Endodermal cell (in vitro differentiated cells): Measurements from ENCODE around the gene GDF7. TPM values are rescaled to one million over a fixed set of nuclear protein-coding genes. Genes with fewer than 3 reads are reported as not detected.
A peak's percentile ranks its signal among the peaks of the same experiment; 100 is the strongest.

ENCODE experiments used
- DNase-seq: peaks from one replicate; pipeline ENCODE4 v3.0.0-alpha.2; 2017
- H3K27ac ChIP-seq: 2 replicates; pipeline ENCODE4 v1.5.1; 2013; ENCODE audit warnings: mild to moderate bottlenecking, low read depth, low read length, moderate library complexity
- H3K27me3 ChIP-seq: 2 replicates; pipeline ENCODE4 v1.6.1; 2013; ENCODE audit warnings: mild to moderate bottlenecking, low read length, moderate library complexity; ENCODE audit not compliant: insufficient read depth, control insufficient read depth, poor library complexity, severe bottlenecking
- H3K36me3 ChIP-seq: 2 replicates; pipeline ENCODE4 v1.7.0; 2013; ENCODE audit warnings: mild to moderate bottlenecking, low read length, moderate library complexity; ENCODE audit not compliant: control insufficient read depth, insufficient read depth
- H3K4me1 ChIP-seq: one replicate; pipeline ENCODE4 v1.7.0; 2013; ENCODE audit warnings: low read length; ENCODE audit not compliant: control insufficient read depth, insufficient read depth
- H3K4me3 ChIP-seq: 2 replicates; pipeline ENCODE4 v1.5.1; 2013; ENCODE audit warnings: mild to moderate bottlenecking, low read length, moderate library complexity
- H3K9ac ChIP-seq: 2 replicates; pipeline ENCODE4 v1.6.1; 2013; ENCODE audit warnings: mild to moderate bottlenecking, low read length, moderate library complexity; ENCODE audit not compliant: poor library complexity, severe bottlenecking; ENCODE audit errors: extremely low read depth
- H3K9me3 ChIP-seq: 2 replicates; pipeline ENCODE4 v1.6.1; 2013; ENCODE audit warnings: mild to moderate bottlenecking, low read length, moderate library complexity; ENCODE audit not compliant: control insufficient read depth
- H3K27ac Mint-ChIP-seq: 2 replicates; pipeline ENCODE4 v1.8.0; 2020; ENCODE audit warnings: mixed read lengths
- H3K27me3 Mint-ChIP-seq: 2 replicates; pipeline ENCODE4 v1.8.0; 2021; ENCODE audit warnings: mild to moderate bottlenecking, mixed read lengths; ENCODE audit not compliant: insufficient read depth
- H3K36me3 Mint-ChIP-seq: 2 replicates; pipeline ENCODE4 v1.8.0; 2020; ENCODE audit warnings: low read depth, mixed read lengths
- H3K4me1 Mint-ChIP-seq: 2 replicates; pipeline ENCODE4 v1.8.0; 2020; ENCODE audit warnings: mixed read lengths
- H3K4me3 Mint-ChIP-seq: 2 replicates; pipeline ENCODE4 v1.8.0; 2020; ENCODE audit warnings: mild to moderate bottlenecking, moderate library complexity, mixed read lengths
- H3K9me3 Mint-ChIP-seq: 2 replicates; pipeline ENCODE4 v1.8.0; 2020; ENCODE audit warnings: mild to moderate bottlenecking, mixed read lengths
- WGBS, 2 experiments: methylation state at CpG; one replicate each; pipeline versions ENCODE4 v1.1.5 to v1.1.7; 2013; ENCODE audit warnings: missing lambda C conversion rate in 2 of 2, mixed read lengths in 1 of 2; ENCODE audit not compliant: insufficient coverage in 1 of 2, insufficient read length in 1 of 2; 5-methylcytosine and 5-hydroxymethylcytosine counted together
- total RNA-seq, 2 donors: library from RNA; stranded (reverse); fragmentation: NEBNext Ultra II Directional in 1 of 2; extraction: Animal tissue kit (Norgen Biotek cat#: 25700) in 1 of 2; gene quantifications; 2 replicates in 1 of 2; 3 replicates in 1 of 2; pipeline ENCODE4 v1.2.1, GENCODE V29; 2021
- TF ChIP-seq, protein P1 (sequence below): fragments of 200-600 bp; sonication (generic); conservative IDR thresholded peaks from 2 replicates; pipeline ENCODE4 v1.5.0; 2021; ENCODE audit warnings: antibody characterized with exemption, mild to moderate bottlenecking

Gene GDF7
- total RNA-seq, 2 donors from 2014 or later = 0.07 to 0.09 TPM

DNA sequence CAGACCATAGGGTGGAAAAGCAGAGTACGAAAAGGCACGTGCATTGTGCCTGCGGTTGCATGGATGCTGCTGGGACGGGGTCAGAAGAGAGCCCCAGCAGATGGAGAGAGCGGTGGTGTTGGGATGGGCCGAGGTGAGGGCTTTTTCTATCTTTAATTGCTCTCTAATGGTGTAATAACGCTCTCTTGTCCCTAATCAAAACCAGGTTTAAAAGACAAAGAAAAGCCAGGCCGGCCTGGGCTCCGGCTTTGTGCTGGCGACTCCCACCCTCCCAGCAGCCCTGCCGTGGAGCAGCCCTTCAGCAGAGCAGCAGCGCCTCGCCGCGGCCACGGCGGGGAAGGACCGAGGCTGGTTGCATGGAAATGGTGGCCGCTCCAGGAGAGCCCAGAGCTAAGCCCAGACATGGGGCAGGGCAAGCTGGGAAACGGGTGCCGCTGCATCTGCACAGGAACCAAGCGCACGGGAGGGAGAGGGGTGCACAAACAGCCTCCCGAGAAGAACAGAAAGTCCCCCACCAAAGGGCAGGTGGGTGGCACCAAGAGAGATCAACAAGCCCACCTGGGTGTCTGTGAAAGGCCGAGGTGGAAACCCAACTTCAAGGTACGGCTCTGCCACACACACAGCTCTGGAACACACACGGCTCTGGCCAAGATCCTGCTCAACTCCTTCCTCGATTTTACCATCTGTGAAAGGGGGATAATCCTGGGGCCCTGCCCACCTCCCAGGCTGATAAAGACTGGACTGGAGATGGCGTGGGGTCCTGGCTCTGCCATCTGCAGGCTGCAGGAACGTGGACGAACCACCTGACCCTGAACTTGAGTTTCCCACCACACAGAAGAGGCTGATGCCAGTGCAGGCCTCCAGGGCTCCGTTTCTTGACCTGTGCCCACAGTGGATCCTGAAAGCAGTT, 31.0 kb upstream of the GDF7 start:
- H3K4me3 Mint-ChIP-seq = no peak overlapping the region
- no peak overlapping the region for H3K4me3 ChIP-seq
- H3K9me3 Mint-ChIP-seq = no peaks in the 10 kb centered on the region
- no peaks in the 10 kb centered on the region for H3K27me3 ChIP-seq
- 39 to 59% methylated on average over 17 to 32 of the region's 32 CpGs for WGBS, 2 experiments
- H3K4me1 Mint-ChIP-seq = peaks cover 18% of the 10 kb centered on the region
- peak overlapping the region; percentile 47 for H3K9ac ChIP-seq
- H3K9me3 ChIP-seq = no peaks in the 10 kb centered on the region
- peaks cover 9% of the 10 kb centered on the region for H3K36me3 Mint-ChIP-seq
- H3K27ac Mint-ChIP-seq = peak overlapping the region; percentile 72
- H3K27me3 Mint-ChIP-seq = no peaks in the 10 kb centered on the region
- DNase-seq = peak; percentile 98
- TF ChIP-seq, protein P1, sequence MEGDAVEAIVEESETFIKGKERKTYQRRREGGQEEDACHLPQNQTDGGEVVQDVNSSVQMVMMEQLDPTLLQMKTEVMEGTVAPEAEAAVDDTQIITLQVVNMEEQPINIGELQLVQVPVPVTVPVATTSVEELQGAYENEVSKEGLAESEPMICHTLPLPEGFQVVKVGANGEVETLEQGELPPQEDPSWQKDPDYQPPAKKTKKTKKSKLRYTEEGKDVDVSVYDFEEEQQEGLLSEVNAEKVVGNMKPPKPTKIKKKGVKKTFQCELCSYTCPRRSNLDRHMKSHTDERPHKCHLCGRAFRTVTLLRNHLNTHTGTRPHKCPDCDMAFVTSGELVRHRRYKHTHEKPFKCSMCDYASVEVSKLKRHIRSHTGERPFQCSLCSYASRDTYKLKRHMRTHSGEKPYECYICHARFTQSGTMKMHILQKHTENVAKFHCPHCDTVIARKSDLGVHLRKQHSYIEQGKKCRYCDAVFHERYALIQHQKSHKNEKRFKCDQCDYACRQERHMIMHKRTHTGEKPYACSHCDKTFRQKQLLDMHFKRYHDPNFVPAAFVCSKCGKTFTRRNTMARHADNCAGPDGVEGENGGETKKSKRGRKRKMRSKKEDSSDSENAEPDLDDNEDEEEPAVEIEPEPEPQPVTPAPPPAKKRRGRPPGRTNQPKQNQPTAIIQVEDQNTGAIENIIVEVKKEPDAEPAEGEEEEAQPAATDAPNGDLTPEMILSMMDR = peak; percentile 98
- H3K27ac ChIP-seq = peak overlapping the region; percentile 74
- no peaks in the 10 kb centered on the region for H3K4me1 ChIP-seq
- peaks cover 9% of the 10 kb centered on the region for H3K36me3 ChIP-seq

DNA sequence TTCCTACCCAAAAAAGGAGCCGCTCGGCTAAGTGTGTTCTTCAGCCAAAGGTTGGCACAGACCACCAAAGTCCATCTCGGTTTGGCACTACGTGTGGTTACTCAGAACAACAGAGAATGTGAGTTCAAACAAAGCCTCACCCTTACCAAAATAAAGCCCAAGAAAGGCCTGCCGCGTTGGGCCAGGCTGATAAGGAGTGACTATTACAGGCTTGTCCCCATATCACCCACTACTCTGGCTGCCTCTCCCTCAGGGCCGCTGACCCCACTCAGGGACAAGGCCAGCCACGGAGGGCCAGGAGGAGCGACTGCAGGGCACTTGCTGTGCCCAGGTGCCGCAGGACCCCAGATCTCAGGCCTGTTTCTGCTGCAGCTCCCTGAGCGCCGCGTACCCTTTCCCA, 29.8 kb upstream of the GDF7 start:
- Mint-ChIP-seq H3K27me3 (no peaks in the 10 kb centered on the region), H3K4me3 (no peak overlapping the region), H3K36me3 (peaks cover 19% of the 10 kb centered on the region), H3K4me1 (peaks cover 18% of the 10 kb centered on the region), H3K27ac (no peak overlapping the region), H3K9me3 (no peaks in the 10 kb centered on the region)
- TF ChIP-seq, protein P1 = no peak
- no peaks in the 10 kb centered on the region for H3K9me3 ChIP-seq
- WGBS, 2 experiments = 80 to 86% methylated on average over 7 to 13 of the region's 13 CpGs
- no peak overlapping the region for H3K9ac ChIP-seq
- no peak for DNase-seq
- H3K27me3 ChIP-seq = no peaks in the 10 kb centered on the region
- no peak overlapping the region for H3K4me3 ChIP-seq
- peaks cover 13% of the 10 kb centered on the region for H3K36me3 ChIP-seq
- H3K27ac ChIP-seq = no peak overlapping the region
- no peaks in the 10 kb centered on the region for H3K4me1 ChIP-seq

DNA sequence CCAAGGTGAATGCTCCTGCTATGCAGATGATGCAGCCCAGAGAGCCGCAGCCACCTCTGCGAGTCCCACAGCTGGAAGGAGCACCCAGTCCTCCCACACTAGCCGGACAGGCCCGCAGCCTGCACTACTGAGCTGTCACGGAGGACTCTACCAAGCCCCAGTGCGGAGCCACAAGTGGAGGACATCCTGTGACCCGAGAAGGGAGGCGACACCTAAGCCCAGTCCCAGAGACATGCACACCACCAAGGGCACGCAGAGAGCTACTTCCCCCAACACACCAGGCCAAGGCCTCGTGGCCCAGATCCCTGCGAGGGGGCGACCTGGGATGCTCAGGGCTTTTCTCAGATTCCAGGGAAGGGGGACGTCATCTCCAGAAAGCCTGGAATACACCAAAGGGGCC, 28.9 kb upstream of the GDF7 start:
- H3K27me3 ChIP-seq = no peaks in the 10 kb centered on the region
- no peaks in the 10 kb centered on the region for H3K9me3 Mint-ChIP-seq
- WGBS, 2 experiments = 96% methylated on average over 9 to 13 of the region's 13 CpGs

More for the DNA sequence above, 28.9 kb upstream of the GDF7 start:
- Mint-ChIP-seq H3K36me3 (peaks cover 19% of the 10 kb centered on the region), H3K27me3 (no peaks in the 10 kb centered on the region), H3K4me1 (peaks cover 18% of the 10 kb centered on the region), H3K27ac (no peak overlapping the region), H3K4me3 (no peak overlapping the region)
- Histone ChIP-seq H3K9me3 (no peaks in the 10 kb centered on the region), H3K9ac (no peak overlapping the region), H3K4me1 (no peaks in the 10 kb centered on the region), H3K27ac (no peak overlapping the region), H3K4me3 (no peak overlapping the region), H3K36me3 (peaks cover 16% of the 10 kb centered on the region)
- TF ChIP-seq, protein P1 = no peak
- no peak for DNase-seq
